HepG2 (cell line): ENCODE measurements around the gene TEX19. TPM values are rescaled to one million over a fixed set of nuclear protein-coding genes. Genes with fewer than 3 reads are reported as not detected.

ENCODE experiments used
- AKNA ChIP-seq: sonication (generic); formaldehyde crosslinking; IDR thresholded peaks from 2 replicates; pipeline ENCODE4 v1.4.0; 2020; ENCODE audit warnings: missing genetic modification reagents, borderline replicate concordance
- ATF7 ChIP-seq, 2 experiments: fragments of 450-650 bp in 1 of 2; sonication (generic) in 1 of 2; formaldehyde crosslinking in 1 of 2; IDR thresholded peaks; 2 replicates each; pipeline versions ENCODE4 v1.4.0 to v1.6.1; 2016 to 2020; ENCODE audit warnings: antibody characterized with exemption in 1 of 2, mild to moderate bottlenecking in 1 of 2, missing genetic modification reagents in 1 of 2
- BRD4 ChIP-seq: sonication (generic); formaldehyde crosslinking; IDR thresholded peaks from 2 replicates; pipeline ENCODE4 v1.4.0; 2020; ENCODE audit warnings: missing genetic modification reagents
- EZH2 ChIP-seq: conservative IDR thresholded peaks from 2 replicates; pipeline ENCODE4 v1.6.1; 2012; ENCODE audit warnings: mild to moderate bottlenecking, low read depth, low read length, moderate library complexity
- FLYWCH1 ChIP-seq: sonication (generic); formaldehyde crosslinking; IDR thresholded peaks from 2 replicates; pipeline ENCODE4 v1.8.1; 2023; ENCODE audit warnings: mild to moderate bottlenecking, missing genetic modification reagents
- GATAD1 ChIP-seq: IDR thresholded peaks from 2 replicates; pipeline ENCODE4 v1.6.1; 2016; ENCODE audit warnings: missing genetic modification reagents, missing compliant biosample characterization
- HOXD1 ChIP-seq: sonication (generic); formaldehyde crosslinking; IDR thresholded peaks from 2 replicates; pipeline ENCODE4 v1.5.0; 2020; ENCODE audit warnings: missing genetic modification reagents
- JDP2 ChIP-seq: sonication (generic); formaldehyde crosslinking; IDR thresholded peaks from 2 replicates; pipeline ENCODE4 v1.8.1; 2022; ENCODE audit warnings: missing genetic modification reagents, borderline replicate concordance
- JUN ChIP-seq: sonication (generic); formaldehyde crosslinking; IDR thresholded peaks from 2 replicates; pipeline ENCODE4 v1.4.0; 2020; ENCODE audit warnings: mild to moderate bottlenecking, missing genetic modification reagents
- REL ChIP-seq: sonication (generic); formaldehyde crosslinking; conservative IDR thresholded peaks from 2 replicates; pipeline ENCODE4 v1.8.0; 2022; ENCODE audit warnings: mild to moderate bottlenecking, missing genetic modification reagents, moderate library complexity
- SKIL ChIP-seq: sonication (generic); formaldehyde crosslinking; IDR thresholded peaks from 2 replicates; pipeline ENCODE4 v1.8.0; 2022; ENCODE audit warnings: missing genetic modification reagents, mild to moderate bottlenecking, moderate library complexity, borderline replicate concordance
- ZNF326 ChIP-seq: sonication (generic); formaldehyde crosslinking; IDR thresholded peaks from 2 replicates; pipeline ENCODE4 v1.4.0; 2020; ENCODE audit warnings: missing genetic modification reagents, borderline replicate concordance
- ZNF772 ChIP-seq: sonication (generic); formaldehyde crosslinking; IDR thresholded peaks from 2 replicates; pipeline ENCODE4 v1.5.0; 2020; ENCODE audit warnings: mild to moderate bottlenecking, missing genetic modification reagents
- polyA plus RNA-seq, 8 experiments: library from polyadenylated mRNA; depleted of rRNA in 3 of 8; stranded (reverse) in 7 of 8; unstranded in 1 of 8; fragments of >200 nt; fragmentation: Illumina TruSeq in 4 of 8; extraction: Trizol in 4 of 8; gene quantifications; 2 replicates each; pipeline versions ENCODE4 v1.2.1 to v1.2.3, GENCODE V29; 2011 to 2016; ENCODE audit warnings: low read depth in 4 of 8, missing spikeins in 1 of 8, mixed read lengths in 1 of 8; ENCODE audit not compliant: insufficient read depth in 1 of 8
- total RNA-seq, 5 experiments: library from RNA; depleted of rRNA; stranded (reverse); fragments of >200 nt; fragmentation: Illumina TruSeq; extraction: Trizol; gene quantifications; 2 replicates each; pipeline ENCODE4 v1.2.3, GENCODE V29; 2016; ENCODE audit warnings: low read depth in 1 of 5
- TF ChIP-seq, protein P1 (sequence below), 2 experiments: fragments of 450-650 bp in 1 of 2; sonication (generic) in 1 of 2; formaldehyde crosslinking; IDR thresholded peaks; 2 replicates each; pipeline versions ENCODE4 v1.5.0 to v1.8.0; 2020 to 2022; ENCODE audit warnings: mild to moderate bottlenecking in 1 of 2, missing genetic modification reagents in 1 of 2
- TF ChIP-seq, protein P2 (sequence below): sonication (generic); formaldehyde crosslinking; IDR thresholded peaks from 2 replicates; pipeline ENCODE4 v1.4.0; 2020; ENCODE audit warnings: missing genetic modification reagents

TEX19 gene
- total and polyA plus RNA-seq, 2 of the 13 experiments (the other 11 are each of a cell fraction or from before 2014, with no cell fraction given): 1.3 to 6.0 TPM

DNA sequence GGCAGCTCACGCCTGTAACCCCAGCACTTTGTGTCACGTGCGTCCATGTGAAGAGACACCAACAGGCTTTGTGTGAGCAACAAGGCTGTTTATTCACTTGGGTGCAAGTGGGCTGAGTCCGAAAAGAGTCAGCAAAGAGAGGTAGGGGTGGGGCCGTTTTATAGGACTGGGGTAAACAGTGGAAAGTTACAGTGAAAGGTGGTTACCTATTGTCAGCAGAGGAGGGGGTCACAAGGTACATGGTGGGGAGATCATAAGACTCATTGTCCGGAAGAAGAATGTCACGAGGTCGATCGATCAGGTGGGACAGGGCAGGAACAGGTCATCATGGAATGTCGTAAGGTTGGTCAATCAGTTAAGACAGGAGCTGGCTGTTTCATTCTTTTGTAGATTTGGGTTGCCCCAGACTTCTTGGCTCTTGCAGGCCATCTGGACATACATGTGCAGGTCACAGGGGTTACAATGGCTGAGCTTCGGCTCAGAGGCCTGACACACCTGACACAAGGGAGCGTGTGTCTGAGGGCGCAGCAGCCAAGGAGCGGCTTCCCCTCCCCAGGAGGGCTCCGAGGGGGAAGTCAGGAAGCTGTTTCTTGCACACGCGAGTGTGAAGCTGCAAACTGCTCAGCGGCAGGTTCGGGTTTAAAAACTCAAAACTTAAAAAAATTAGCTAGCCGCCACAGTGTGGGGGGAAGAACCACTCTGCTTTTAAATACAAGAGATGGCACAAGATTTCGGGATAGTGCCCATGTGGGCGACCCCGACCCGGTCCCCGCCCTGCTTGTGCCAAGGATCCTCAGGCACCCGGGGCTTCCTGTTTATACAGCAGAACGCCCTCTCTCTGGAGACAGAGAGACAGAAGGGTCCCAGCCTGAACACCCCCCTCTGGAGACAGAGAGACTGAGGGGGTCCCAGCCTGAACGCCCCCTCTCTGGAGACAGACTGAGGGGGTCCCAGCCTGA, 12.4 kb upstream of the TEX19 start (continued):
- TF ChIP-seq, protein P1, sequence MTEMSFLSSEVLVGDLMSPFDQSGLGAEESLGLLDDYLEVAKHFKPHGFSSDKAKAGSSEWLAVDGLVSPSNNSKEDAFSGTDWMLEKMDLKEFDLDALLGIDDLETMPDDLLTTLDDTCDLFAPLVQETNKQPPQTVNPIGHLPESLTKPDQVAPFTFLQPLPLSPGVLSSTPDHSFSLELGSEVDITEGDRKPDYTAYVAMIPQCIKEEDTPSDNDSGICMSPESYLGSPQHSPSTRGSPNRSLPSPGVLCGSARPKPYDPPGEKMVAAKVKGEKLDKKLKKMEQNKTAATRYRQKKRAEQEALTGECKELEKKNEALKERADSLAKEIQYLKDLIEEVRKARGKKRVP (CRISPR knock-in tag; IDR thresholded peaks at IDR 0.05): peak; percentile 66 to 85; a peak in 3 of 4 replicates
- TF ChIP-seq ZNF326 (CRISPR knock-in tag) (no peak), FLYWCH1 (no peak), JDP2 (CRISPR knock-in tag) (no peak), BRD4 (CRISPR knock-in tag) (peak; percentile 75), EZH2 (no peak), REL (CRISPR knock-in tag) (peak; percentile 87; the same call in 1 of the 2 replicates), JUN (CRISPR knock-in tag) (peak; percentile 89), GATAD1 (CRISPR knock-in tag) (peak; percentile 87), SKIL (peak; percentile 96), ZNF772 (peak; percentile 66; the same call in 1 of the 2 replicates), HOXD1 (CRISPR knock-in tag) (peak; percentile 97), AKNA (CRISPR knock-in tag) (peak; percentile 35; the same call in 1 of the 2 replicates), ATF7 (IDR thresholded peaks at IDR 0.05) (peak; percentile 79), ATF7 (CRISPR knock-in tag; IDR thresholded peaks at IDR 0.05) (peak; percentile 87)
- TF ChIP-seq, protein P2, sequence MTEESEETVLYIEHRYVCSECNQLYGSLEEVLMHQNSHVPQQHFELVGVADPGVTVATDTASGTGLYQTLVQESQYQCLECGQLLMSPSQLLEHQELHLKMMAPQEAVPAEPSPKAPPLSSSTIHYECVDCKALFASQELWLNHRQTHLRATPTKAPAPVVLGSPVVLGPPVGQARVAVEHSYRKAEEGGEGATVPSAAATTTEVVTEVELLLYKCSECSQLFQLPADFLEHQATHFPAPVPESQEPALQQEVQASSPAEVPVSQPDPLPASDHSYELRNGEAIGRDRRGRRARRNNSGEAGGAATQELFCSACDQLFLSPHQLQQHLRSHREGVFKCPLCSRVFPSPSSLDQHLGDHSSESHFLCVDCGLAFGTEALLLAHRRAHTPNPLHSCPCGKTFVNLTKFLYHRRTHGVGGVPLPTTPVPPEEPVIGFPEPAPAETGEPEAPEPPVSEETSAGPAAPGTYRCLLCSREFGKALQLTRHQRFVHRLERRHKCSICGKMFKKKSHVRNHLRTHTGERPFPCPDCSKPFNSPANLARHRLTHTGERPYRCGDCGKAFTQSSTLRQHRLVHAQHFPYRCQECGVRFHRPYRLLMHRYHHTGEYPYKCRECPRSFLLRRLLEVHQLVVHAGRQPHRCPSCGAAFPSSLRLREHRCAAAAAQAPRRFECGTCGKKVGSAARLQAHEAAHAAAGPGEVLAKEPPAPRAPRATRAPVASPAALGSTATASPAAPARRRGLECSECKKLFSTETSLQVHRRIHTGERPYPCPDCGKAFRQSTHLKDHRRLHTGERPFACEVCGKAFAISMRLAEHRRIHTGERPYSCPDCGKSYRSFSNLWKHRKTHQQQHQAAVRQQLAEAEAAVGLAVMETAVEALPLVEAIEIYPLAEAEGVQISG (CRISPR knock-in tag): peak; percentile 88
